Parathyroid adenoma (tissue), 2 donors: Measurements from ENCODE around the gene IL10.

ENCODE experiments used
- H2AFZ ChIP-seq: fragments of 300-600 bp; sonication (generic); one replicate; pipeline ENCODE4 v1.7.0; 2017; ENCODE audit warnings: antibody characterized with exemption, mild to moderate bottlenecking
- H3K27ac ChIP-seq: fragments of 300-600 bp; sonication (generic); one replicate; pipeline ENCODE4 v1.7.0; 2017
- H3K27me3 ChIP-seq: fragments of 300-600 bp; sonication (generic); one replicate; pipeline ENCODE4 v1.7.0; 2017; ENCODE audit warnings: low read length; ENCODE audit not compliant: control insufficient read depth, insufficient read depth
- H3K36me3 ChIP-seq: fragments of 300-600 bp; sonication (generic); one replicate; pipeline ENCODE4 v1.7.0; 2017; ENCODE audit warnings: low read length; ENCODE audit not compliant: control insufficient read depth, insufficient read depth
- H3K4me1 ChIP-seq: fragments of 300-600 bp; sonication (generic); one replicate; pipeline ENCODE4 v1.7.0; 2017; ENCODE audit warnings: control low read depth
- H3K4me2 ChIP-seq: fragments of 300-600 bp; sonication (generic); one replicate; pipeline ENCODE4 v1.7.0; 2017; ENCODE audit warnings: low read length
- H3K4me3 ChIP-seq: fragments of 300-600 bp; sonication (generic); one replicate; pipeline ENCODE4 v1.7.0; 2017; ENCODE audit warnings: low read depth, low read length
- H3K79me2 ChIP-seq: fragments of 300-600 bp; sonication (generic); one replicate; pipeline ENCODE4 v1.7.0; 2017; ENCODE audit warnings: control low read depth
- H3K9ac ChIP-seq: fragments of 300-600 bp; sonication (generic); one replicate; pipeline ENCODE4 v1.7.0; 2017; ENCODE audit warnings: mild to moderate bottlenecking
- H3K9me3 ChIP-seq: fragments of 300-600 bp; sonication (generic); one replicate; pipeline ENCODE4 v1.7.0; 2017; ENCODE audit warnings: low read length; ENCODE audit not compliant: control insufficient read depth
- TF ChIP-seq, protein P1 (sequence below): fragments of 300-600 bp; sonication (generic); IDR thresholded peaks from one replicate; pipeline ENCODE4 v1.7.0; 2017; ENCODE audit warnings: antibody characterized with exemption, mild to moderate bottlenecking
- donor health status: primary hyperparathyroidism.

Gene IL10

GRCh38 chr1:206744683-206745082, 27.6 kb downstream of the IL10 start:
- H3K4me2 ChIP-seq: no peak overlapping the region
- no peak overlapping the region for H3K9ac ChIP-seq
- no peaks in the 10 kb centered on the region for H3K4me1 ChIP-seq
- no peaks in the 10 kb centered on the region for H3K27me3 ChIP-seq
- no peak overlapping the region for H3K4me3 ChIP-seq
- H3K27ac ChIP-seq: no peak overlapping the region
- TF ChIP-seq, protein P1, sequence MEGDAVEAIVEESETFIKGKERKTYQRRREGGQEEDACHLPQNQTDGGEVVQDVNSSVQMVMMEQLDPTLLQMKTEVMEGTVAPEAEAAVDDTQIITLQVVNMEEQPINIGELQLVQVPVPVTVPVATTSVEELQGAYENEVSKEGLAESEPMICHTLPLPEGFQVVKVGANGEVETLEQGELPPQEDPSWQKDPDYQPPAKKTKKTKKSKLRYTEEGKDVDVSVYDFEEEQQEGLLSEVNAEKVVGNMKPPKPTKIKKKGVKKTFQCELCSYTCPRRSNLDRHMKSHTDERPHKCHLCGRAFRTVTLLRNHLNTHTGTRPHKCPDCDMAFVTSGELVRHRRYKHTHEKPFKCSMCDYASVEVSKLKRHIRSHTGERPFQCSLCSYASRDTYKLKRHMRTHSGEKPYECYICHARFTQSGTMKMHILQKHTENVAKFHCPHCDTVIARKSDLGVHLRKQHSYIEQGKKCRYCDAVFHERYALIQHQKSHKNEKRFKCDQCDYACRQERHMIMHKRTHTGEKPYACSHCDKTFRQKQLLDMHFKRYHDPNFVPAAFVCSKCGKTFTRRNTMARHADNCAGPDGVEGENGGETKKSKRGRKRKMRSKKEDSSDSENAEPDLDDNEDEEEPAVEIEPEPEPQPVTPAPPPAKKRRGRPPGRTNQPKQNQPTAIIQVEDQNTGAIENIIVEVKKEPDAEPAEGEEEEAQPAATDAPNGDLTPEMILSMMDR: no peak
- no peaks in the 10 kb centered on the region for H3K36me3 ChIP-seq
- no peaks in the 10 kb centered on the region for H3K79me2 ChIP-seq
- H2AFZ ChIP-seq: no peak overlapping the region
- no peaks in the 10 kb centered on the region for H3K9me3 ChIP-seq

- H3K4me2 ChIP-seq: no peak overlapping the region
- H3K27me3 ChIP-seq: no peaks in the 10 kb centered on the region
- H2AFZ ChIP-seq: no peak overlapping the region
- no peaks in the 10 kb centered on the region for H3K9me3 ChIP-seq
- no peak overlapping the region for H3K4me3 ChIP-seq
- H3K79me2 ChIP-seq: no peaks in the 10 kb centered on the region
- no peak overlapping the region for H3K9ac ChIP-seq
- no peaks in the 10 kb centered on the region for H3K4me1 ChIP-seq
- H3K36me3 ChIP-seq: no peaks in the 10 kb centered on the region
- H3K27ac ChIP-seq: no peak overlapping the region
- TF ChIP-seq, protein P1: no peak
Measured at GRCh38 chr1:206742719-206743383, 29.4 kb downstream of the IL10 start.

DNA sequence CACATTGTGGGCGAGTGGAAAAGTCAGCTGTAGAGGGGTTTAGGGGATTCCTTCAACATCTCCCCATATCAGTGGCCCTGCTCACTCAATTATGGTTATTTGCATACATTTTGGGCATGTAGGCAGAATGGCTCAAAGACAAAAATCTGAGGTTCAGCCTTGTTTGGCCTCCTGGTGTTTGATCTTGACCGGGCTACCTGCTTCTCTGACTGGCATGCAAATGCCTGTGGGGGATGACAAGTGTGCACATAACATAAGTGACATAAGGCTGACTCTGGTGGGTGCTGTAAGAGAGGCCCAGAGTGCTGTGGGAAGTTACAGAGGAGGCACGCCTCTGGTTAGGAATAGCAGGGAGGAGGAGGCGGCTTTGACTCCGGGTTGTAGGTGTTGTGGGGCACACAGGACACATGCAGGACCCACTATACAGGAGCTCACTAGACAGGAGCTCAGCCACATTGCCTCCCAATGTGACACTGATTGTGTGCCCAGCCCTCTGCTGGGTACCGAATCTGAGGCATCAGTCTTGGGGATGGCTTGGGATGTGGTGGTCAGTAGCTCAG, 31.1 kb downstream of the IL10 start:
- Histone ChIP-seq H3K27ac (no peak overlapping the region), H3K4me3 (no peak overlapping the region), H3K9me3 (no peaks in the 10 kb centered on the region), H3K79me2 (no peaks in the 10 kb centered on the region), H3K36me3 (no peaks in the 10 kb centered on the region), H3K4me1 (no peaks in the 10 kb centered on the region), H3K27me3 (no peaks in the 10 kb centered on the region), H3K9ac (no peak overlapping the region), H3K4me2 (no peak overlapping the region), H2AFZ (no peak overlapping the region)
- TF ChIP-seq, protein P1: no peak

DNA sequence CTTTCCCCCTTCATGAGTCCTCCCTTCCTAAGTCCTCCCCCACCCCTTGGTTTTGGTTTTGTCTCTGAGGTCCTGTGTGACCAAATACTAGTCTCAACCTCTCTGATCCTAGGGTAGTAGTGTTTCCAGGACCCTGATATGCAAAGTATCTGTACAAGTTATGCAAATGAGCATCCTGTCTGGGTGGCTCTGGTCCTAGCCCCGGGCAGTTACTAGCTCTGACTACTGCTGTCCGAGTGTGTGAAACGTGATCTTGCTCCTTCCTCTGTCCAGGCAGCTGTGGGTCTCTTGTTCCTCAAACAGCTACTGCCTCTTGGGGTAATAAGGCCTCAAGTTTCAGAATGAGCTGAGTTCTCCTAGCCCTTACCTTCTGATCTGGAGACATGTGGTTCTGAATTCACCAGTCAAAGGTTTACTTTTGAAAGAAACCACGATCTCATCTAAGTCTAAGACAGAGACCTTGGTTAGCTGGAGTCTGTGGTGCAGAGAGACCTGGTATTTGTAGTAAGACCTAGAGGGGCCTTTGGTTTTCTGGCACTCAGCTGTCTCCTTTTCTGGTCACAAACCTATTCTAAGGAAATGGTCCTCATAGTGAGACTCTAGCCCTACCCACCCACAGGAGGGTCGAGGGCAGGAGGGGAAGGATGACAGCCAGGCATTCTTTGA, 32.8 kb downstream of the IL10 start:
- no peaks in the 10 kb centered on the region for H3K27me3 ChIP-seq
- no peaks in the 10 kb centered on the region for H3K4me1 ChIP-seq
- TF ChIP-seq, protein P1: no peak

More for the DNA sequence above, 32.8 kb downstream of the IL10 start:
- Histone ChIP-seq H3K9me3 (no peaks in the 10 kb centered on the region), H3K4me2 (no peak overlapping the region), H2AFZ (no peak overlapping the region), H3K36me3 (no peaks in the 10 kb centered on the region), H3K79me2 (no peaks in the 10 kb centered on the region), H3K4me3 (no peak overlapping the region), H3K27ac (no peak overlapping the region), H3K9ac (no peak overlapping the region)
